Right kidney (tissue), 1 donor: ENCODE measurements around the gene ARHGAP26.

Experiments
- DNase-seq: peaks from one replicate; pipeline ENCODE4 v3.0.0-alpha.2; 2016

The ARHGAP26 gene

GRCh38 chr5:143168171-143168741 lies 398.1 kb downstream of the ARHGAP26 start:
- no peak for DNase-seq

DNA sequence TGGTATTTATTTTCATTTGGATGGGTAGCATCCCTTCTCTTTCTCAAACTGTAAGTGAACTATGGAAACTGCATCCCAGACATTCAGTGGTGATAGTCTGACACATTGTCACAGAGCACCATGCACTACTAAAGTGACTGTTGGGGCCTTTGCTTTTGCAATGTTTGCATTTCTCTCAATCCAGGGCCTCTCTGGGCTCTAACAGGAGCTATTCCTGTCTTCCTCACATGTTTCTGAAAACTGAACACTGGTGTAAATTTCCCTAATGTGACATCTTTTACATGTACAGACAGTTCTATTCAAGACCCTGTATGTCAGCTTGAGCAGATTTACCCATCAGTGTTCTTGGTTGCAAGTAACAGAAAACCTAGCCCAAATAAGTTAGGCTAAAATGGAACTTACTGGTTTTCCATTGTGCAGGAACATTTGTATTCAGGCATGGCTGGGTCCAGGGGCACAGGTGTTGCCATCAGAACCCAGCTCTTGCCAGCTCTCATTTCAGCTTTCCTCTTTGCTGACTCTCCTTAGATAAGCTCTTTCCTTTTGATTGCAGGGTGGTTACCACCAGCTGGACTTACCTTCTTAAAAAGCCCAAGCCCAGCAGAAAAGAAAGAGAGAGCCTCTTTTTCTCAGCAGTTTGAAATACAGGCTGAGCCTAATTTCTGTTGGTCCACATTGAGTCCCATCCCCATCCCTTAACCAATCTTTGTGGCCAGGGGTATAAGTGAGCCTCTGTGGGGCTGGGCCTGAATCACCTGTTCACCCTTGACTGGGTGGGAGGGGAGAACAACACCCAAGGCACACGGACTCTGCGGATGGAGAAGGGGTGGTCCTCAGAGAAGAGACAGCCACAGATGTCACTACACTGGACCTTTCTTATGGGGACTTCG lies 399.0 kb downstream of the ARHGAP26 start:
- DNase-seq, result no peak

- DNase-seq, result no peak
These were observed 399.9 kb downstream of the ARHGAP26 start for GRCh38 chr5:143170104-143170503.

DNA sequence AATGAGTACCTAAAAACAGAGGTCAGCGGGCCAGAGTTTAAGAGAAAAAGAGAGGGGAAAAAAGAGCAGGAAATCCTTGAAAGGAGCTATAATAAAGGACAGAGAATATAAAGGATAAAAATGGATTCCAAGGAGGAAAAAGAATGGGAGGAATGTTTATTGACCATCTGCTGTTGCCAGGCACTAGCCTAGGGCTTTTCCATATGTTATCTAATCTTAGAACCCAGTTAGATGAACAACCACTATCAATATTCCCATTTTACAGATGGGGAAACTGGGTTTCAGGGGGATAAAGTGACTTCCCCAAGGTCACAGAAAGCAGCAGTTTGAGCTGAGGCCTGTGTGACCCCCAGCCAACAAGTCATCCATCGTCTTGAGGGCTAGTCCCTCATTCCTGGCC lies 400.8 kb downstream of the ARHGAP26 start:
- no peak for DNase-seq

GRCh38 chr5:143172739-143173138 lies 402.6 kb downstream of the ARHGAP26 start:
- no peak for DNase-seq

DNA sequence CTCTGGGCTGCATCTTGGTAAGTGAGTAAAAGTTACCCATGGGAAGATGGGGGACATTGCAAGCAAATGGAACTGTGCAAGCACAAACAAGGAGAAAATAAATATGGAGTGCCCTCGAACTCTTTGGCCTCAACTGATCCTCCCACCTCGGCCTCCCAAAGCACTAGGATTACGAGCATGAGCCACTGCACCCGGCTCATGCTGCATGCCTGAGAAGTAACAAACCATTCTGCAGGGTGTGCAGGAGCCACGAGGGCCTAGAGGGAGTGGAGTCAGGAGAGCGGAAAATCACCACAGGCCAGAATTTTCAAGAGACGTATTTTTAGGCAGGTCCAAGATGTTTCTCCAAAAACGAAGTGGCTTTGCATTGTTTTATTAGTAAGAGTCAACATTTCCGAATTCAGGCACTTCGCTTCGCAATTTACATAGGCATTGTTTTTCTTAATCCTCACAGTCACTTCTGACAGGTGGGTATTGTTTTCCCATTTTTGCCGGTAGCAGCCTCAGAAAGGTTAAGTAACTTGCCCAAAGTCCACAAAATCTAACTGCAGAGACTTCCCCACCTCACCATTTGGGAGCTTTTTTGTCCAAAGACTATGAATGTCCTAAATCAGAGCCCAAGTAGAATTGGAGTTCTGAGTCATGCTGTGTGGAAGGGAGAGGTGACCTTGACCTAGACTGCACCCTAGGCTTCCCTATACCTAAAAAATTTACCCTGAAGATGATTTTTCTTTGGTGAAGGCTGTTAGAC lies 403.1 kb downstream of the ARHGAP26 start:
- no peak for DNase-seq

DNA sequence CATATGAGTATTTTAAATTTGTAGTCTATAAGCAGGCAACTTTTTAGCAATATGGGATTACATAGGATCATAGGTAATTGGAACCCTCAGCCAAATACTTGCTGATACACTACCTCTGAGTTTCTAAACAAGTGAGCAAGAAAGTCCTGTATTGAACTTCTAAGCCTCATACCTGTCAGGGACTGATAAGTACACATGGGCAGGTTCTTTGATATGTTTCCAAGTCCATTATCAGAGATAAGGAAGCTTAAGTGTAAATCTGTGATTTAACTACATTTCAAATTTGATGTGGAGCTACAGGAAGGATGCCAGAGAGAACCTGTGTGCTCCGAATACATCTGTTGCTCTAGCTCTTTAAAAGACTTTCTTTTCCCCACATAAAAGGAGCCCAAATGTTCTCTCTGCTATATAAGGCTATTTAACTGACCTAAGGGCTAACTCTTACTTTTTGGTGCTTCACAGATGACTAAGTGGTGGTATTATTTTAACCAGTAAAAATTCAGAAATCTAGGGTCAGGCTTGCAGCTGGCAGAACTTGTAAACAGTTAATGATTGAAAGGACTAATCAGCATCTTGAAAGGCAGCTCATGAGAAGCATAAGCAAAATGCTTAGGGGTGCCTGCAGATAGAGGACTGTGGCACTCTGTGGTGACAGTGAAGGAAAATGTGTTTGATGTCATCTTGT lies 404.7 kb downstream of the ARHGAP26 start:
- DNase-seq, result no peak

DNA sequence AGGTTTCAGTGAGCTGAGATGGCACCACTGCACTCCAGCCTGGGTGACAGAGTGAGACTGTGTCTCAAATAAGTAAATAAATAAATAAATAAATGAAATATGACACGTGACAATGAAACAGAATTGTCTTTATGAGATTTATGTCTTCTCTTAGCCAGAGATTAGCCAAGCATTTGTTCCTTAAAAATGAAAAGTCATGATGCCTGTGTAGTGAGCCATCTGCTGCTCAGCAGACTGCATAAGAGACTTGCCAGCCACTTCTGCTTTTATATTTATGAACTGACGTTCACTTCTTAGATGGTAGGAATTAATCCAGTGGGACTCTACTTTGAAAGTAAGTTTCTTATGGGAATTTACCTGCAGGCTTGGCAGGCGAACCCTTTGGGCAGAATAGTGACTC lies 405.9 kb downstream of the ARHGAP26 start:
- DNase-seq, result no peak

- no peak for DNase-seq
These were observed 407.2 kb downstream of the ARHGAP26 start for GRCh38 chr5:143177263-143177983.

- no peak for DNase-seq
These were observed 409.1 kb downstream of the ARHGAP26 start for GRCh38 chr5:143179126-143179740.

- no peak for DNase-seq
These were observed 410.6 kb downstream of the ARHGAP26 start for GRCh38 chr5:143180751-143181150.

DNA sequence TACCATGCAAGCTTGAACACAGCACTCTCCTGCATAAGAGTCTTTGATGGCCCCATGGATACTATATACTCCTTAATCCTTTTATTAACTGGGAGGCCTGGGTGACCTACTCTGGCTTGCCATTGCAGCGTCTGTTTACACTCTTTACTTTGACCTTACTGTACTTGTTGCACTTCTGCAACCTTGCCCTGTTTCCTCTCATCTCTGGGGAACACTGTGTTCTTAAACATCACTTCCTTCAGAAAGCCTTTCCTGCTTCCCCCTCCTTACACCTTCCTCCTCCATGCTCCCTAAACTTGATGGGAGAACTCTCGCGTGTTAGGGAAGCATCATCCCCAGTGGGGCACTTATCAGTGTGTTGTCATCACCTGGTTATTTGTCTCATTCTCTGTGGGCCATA lies 411.0 kb downstream of the ARHGAP26 start:
- DNase-seq, result no peak

GRCh38 chr5:143182106-143182505 lies 411.9 kb downstream of the ARHGAP26 start:
- DNase-seq, result no peak

DNA sequence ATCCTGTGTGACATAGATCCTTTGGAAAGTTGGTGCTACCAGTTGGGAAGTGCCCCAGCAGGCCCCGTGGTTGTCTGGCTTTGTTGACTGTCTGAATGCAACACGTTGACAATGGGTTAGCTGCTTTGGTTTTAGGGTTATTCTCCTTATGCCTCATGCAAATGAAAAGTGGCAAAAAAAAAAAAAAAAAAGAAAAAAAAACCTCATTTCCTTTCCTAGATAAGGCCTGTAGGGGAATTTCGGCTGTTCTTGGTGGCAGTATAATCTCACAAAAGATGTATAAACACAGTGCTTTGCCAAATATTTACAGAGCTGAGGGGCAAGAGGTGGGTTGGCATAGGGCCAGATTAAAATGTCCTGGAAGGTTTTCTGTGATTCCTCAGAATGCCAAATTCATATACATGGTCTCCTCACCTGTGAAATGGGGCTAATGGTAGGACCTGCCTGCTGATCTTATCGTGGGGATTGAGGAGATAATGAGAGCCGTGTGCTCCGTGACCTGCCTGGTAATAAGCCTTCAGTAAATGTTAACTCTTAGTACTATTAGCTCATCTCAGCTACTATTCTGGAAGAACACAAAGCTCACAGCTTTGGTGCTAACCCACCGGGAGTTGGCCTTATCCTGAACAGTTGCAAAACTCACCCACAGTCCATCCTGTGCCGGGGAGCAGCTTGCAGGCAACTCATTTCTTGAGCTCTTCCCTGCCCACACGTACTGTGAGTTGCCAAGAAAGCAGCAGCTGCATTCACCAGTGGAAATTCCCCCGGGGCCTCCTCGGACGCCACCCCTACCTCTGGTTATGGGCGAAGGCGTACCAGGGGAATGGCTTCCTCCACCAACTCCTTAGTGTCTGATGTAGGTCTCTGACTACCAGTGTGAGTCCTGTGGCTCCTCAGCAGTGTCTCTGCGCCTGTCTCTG lies 413.0 kb downstream of the ARHGAP26 start:
- no peak for DNase-seq

DNA sequence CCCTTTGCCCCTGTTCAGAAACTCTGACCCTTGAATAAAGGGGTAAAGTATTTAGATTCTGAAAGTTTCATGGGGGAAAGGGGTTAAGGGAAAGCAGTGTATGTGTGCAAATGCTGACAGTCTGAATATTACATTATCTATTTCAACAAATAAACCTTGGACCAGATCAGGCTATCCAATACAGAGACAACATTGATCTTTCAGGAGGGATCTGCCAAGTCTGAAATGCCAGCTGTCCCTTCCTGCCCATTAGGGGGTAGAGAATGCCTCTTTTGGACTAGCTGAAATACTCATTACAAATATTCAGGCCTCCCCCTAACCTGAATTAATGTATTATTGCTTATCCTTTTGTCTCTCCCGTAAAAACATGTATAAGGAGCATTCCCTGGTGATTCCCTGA lies 413.8 kb downstream of the ARHGAP26 start:
- no peak for DNase-seq

GRCh38 chr5:143186623-143187022 lies 416.4 kb downstream of the ARHGAP26 start:
- no peak for DNase-seq

DNA sequence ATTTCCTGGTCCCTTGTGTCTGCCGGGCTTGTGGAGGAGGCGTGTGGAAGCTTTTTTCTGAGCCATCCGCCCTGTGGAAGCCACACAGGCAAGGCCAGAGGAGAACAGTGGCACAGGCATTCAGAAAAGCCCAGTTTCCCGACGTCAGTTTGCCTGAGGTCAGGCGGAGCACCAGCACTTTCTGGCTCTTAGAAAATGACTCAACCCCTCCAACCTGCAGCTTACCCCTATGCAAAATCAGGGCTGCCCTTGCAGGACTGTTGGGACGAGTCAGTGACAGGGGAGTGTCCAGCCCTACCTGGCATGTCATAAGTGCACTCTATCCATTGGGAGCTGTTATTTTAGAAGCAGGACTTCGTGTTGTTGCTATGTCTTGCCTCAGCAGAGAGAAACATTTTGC lies 417.3 kb downstream of the ARHGAP26 start:
- no peak for DNase-seq

DNA sequence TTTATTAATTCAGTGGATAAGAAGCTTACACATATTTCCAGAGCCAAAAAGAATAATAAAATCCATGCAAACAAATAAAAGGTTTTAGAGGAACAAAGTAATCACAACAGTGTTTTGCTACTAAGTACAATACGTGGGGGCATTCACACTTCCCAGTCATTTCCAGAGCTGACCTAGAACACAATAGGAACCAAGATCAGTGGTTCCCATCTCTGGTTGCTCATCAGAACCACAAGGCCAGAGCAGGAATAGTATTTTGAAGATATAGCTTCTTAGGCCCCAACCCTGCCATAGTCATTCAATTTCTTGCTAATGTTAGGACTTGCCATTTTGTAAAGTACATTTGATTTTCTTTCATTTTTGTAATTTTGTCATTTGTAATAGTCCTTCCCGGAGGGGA lies 417.9 kb downstream of the ARHGAP26 start:
- DNase-seq, result no peak

DNA sequence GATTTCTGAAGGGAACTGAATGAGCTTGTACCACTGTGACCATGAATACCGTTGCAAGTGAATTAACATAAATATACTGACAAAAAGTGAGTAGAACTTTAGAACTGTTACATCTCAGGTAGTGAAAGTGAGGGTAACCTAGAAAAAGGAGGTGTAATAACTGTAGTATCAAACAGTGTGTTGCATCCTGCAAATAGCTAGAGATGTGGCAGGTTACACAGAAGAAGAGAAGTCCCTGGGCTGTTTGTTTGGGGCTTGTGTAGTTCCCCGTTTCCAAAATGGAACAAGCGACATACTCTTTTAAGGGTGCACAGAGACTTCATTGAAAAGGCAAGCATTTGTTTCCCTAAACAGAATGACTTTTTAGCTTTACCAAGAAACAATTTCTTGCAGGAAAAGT lies 418.5 kb downstream of the ARHGAP26 start:
- DNase-seq, result no peak

- DNase-seq, result no peak
These were observed 420.2 kb downstream of the ARHGAP26 start for GRCh38 chr5:143190260-143190810.
